Thymus (tissue), 11 donors: Measurements from ENCODE around the gene CEACAM16. TPM values are rescaled to one million over a fixed set of nuclear protein-coding genes. Genes with fewer than 3 reads are reported as not detected.
A peak's percentile ranks its signal among the peaks of the same experiment; 100 is the strongest.

Experiments used
- DNase-seq, 9 donors: peaks; one replicate each; pipeline ENCODE4 v3.0.0-alpha.2; 2013; ENCODE audit warnings: low spot score in 9 of 9, low read depth in 6 of 9, missing footprints in 1 of 9
- H3K27ac ChIP-seq, 2 donors: one replicate each; pipeline ENCODE4 v1.5.1; 2013; ENCODE audit warnings: control low read depth in 1 of 2, low read depth in 1 of 2, low read length in 1 of 2, mild to moderate bottlenecking in 1 of 2, moderate library complexity in 1 of 2
- H3K27me3 ChIP-seq, 2 donors: one replicate each; pipeline ENCODE4 v1.5.1; 2013; ENCODE audit warnings: low read length in 1 of 2; ENCODE audit not compliant: control insufficient read depth in 2 of 2, insufficient read depth in 1 of 2
- H3K36me3 ChIP-seq, 2 donors: one replicate each; pipeline ENCODE4 v1.5.1; 2013; ENCODE audit warnings: low read length in 1 of 2, mild to moderate bottlenecking in 1 of 2, moderate library complexity in 1 of 2; ENCODE audit not compliant: control insufficient read depth in 2 of 2, insufficient read depth in 2 of 2
- H3K4me1 ChIP-seq, 2 donors: one replicate each; pipeline ENCODE4 v1.5.1; 2013; ENCODE audit warnings: low read length in 2 of 2; ENCODE audit not compliant: control insufficient read depth in 2 of 2, insufficient read depth in 2 of 2
- H3K4me3 ChIP-seq, 2 donors: one replicate each; pipeline ENCODE4 v1.5.1; 2013; ENCODE audit warnings: low read length in 2 of 2, control low read depth in 1 of 2, mild to moderate bottlenecking in 1 of 2
- H3K9me3 ChIP-seq, 2 donors: one replicate each; pipeline ENCODE4 v1.5.1; 2013; ENCODE audit warnings: low read length in 1 of 2, mild to moderate bottlenecking in 1 of 2; ENCODE audit not compliant: control insufficient read depth in 2 of 2, insufficient read depth in 1 of 2
- WGBS: extraction: QIAGEN DNeasy Blood & Tissue Kit; methylation state at CpG from one replicate; pipeline ENCODE4 v1.1.7; 2013; 5-methylcytosine and 5-hydroxymethylcytosine counted together
- polyA plus RNA-seq: library from polyadenylated mRNA; stranded (reverse); fragments of 200-250 nt; gene quantifications from one replicate; pipeline ENCODE4 v1.2.3, GENCODE V29; 2013
- total RNA-seq: library from RNA; stranded (reverse); fragments of 120-200 nt; gene quantifications from one replicate; pipeline ENCODE4 v1.2.4, GENCODE V29; 2013
- donor health status: healthy.

The CEACAM16 gene
- total and polyA plus RNA-seq, 2 donors = 0.09 to 0.24 TPM

GRCh38 chr19:44757057-44757734, 58.2 kb downstream of the CEACAM16 start:
- peaks cover 21 to 43% of the 10 kb centered on the region in 2 donors for H3K4me1 ChIP-seq
- peaks cover 0 to 9% of the 10 kb centered on the region in 2 donors for H3K27me3 ChIP-seq
- H3K27ac ChIP-seq = peak overlapping the region in 1 of 2 donors; percentile 25
- no peak overlapping the region for H3K4me3 ChIP-seq
- H3K36me3 ChIP-seq = peaks cover 3 to 7% of the 10 kb centered on the region in 2 donors
- H3K9me3 ChIP-seq = no peaks in the 10 kb centered on the region
- no peak for DNase-seq
- WGBS = 93% methylated on average over 53 of the region's 53 CpGs

- Histone ChIP-seq H3K9me3 (no peaks in the 10 kb centered on the region), H3K36me3 (peaks cover 3 to 7% of the 10 kb centered on the region in 2 donors), H3K4me3 (no peak overlapping the region), H3K4me1 (peaks cover 14 to 36% of the 10 kb centered on the region in 2 donors), H3K27ac (peak overlapping the region in 1 of 2 donors; percentile 25), H3K27me3 (peaks cover 0 to 9% of the 10 kb centered on the region in 2 donors)
- DNase-seq = no peak
- 96% methylated on average over 68 of the region's 68 CpGs for WGBS
Observed at GRCh38 chr19:44757735-44758505, 59.0 kb downstream of the CEACAM16 start.

GRCh38 chr19:44758596-44758995, 59.6 kb downstream of the CEACAM16 start:
- H3K36me3 ChIP-seq = peaks cover 3 to 7% of the 10 kb centered on the region in 2 donors
- H3K4me3 ChIP-seq = no peak overlapping the region
- H3K27ac ChIP-seq = peak overlapping the region in 1 of 2 donors; percentile 20
- H3K4me1 ChIP-seq = peaks cover 11 to 30% of the 10 kb centered on the region in 2 donors
- WGBS = 97% methylated on average over 9 of the region's 9 CpGs
- H3K9me3 ChIP-seq = no peaks in the 10 kb centered on the region
- H3K27me3 ChIP-seq = peaks cover 0 to 9% of the 10 kb centered on the region in 2 donors
- no peak for DNase-seq

GRCh38 chr19:44759083-44759804, 60.3 kb downstream of the CEACAM16 start:
- Histone ChIP-seq H3K27me3 (peaks cover 0 to 9% of the 10 kb centered on the region in 2 donors), H3K9me3 (no peaks in the 10 kb centered on the region), H3K27ac (no peak overlapping the region), H3K36me3 (peaks cover 3 to 7% of the 10 kb centered on the region in 2 donors), H3K4me1 (peaks cover 6 to 24% of the 10 kb centered on the region in 2 donors), H3K4me3 (no peak overlapping the region)
- DNase-seq = no peak
- WGBS = 95% methylated on average over 10 of the region's 10 CpGs

Other genes starting within 250 kb of the CEACAM16 start
- gene ZNF180, start 198.6 kb upstream of the CEACAM16 start, total RNA-seq = 11.6 TPM
- gene ZNF180, start 198.6 kb upstream of the CEACAM16 start, polyA plus RNA-seq = 8.3 TPM
- 0.05 TPM for gene CEACAM20, start 169.5 kb upstream of the CEACAM16 start, total RNA-seq
- 0.05 TPM for gene CEACAM20, start 169.5 kb upstream of the CEACAM16 start, polyA plus RNA-seq
- 0.05 TPM for gene IGSF23, start 85.6 kb upstream of the CEACAM16 start, total RNA-seq
- gene IGSF23, start 85.6 kb upstream of the CEACAM16 start, polyA plus RNA-seq = 0.14 TPM
- 5.6 TPM for gene PVR, start 55.2 kb upstream of the CEACAM16 start, total RNA-seq
- 7.8 TPM for gene PVR, start 55.2 kb upstream of the CEACAM16 start, polyA plus RNA-seq
- 0.28 TPM for gene CEACAM19, start 27.7 kb upstream of the CEACAM16 start, total RNA-seq
- gene CEACAM19, start 27.7 kb upstream of the CEACAM16 start, polyA plus RNA-seq = 3.5 TPM
- 2.9 TPM for gene BCL3, start 49.6 kb downstream of the CEACAM16 start, total RNA-seq
- gene BCL3, start 49.6 kb downstream of the CEACAM16 start, polyA plus RNA-seq = 62.9 TPM
- gene CBLC, start 78.7 kb downstream of the CEACAM16 start, total RNA-seq = 0.42 TPM
- gene CBLC, start 78.7 kb downstream of the CEACAM16 start, polyA plus RNA-seq = 2.0 TPM
- 11.2 TPM for gene BCAM, start 110.0 kb downstream of the CEACAM16 start, total RNA-seq
- gene BCAM, start 110.0 kb downstream of the CEACAM16 start, polyA plus RNA-seq = 48.7 TPM
- 11.2 TPM for gene NECTIN2, start 147.1 kb downstream of the CEACAM16 start, total RNA-seq
- 19.5 TPM for gene NECTIN2, start 147.1 kb downstream of the CEACAM16 start, polyA plus RNA-seq
- gene TOMM40, start 192.1 kb downstream of the CEACAM16 start, total RNA-seq = 36.7 TPM
- gene TOMM40, start 192.1 kb downstream of the CEACAM16 start, polyA plus RNA-seq = 25.6 TPM
- 130 TPM for gene APOE, start 206.6 kb downstream of the CEACAM16 start, total RNA-seq
- 334 TPM for gene APOE, start 206.6 kb downstream of the CEACAM16 start, polyA plus RNA-seq
- gene APOC1, start 215.5 kb downstream of the CEACAM16 start, total RNA-seq = 85.6 TPM
- gene APOC1, start 215.5 kb downstream of the CEACAM16 start, polyA plus RNA-seq = 249 TPM
- not detected for gene APOC4, start 243.1 kb downstream of the CEACAM16 start, total RNA-seq
- 0.32 TPM for gene APOC4, start 243.1 kb downstream of the CEACAM16 start, polyA plus RNA-seq
- gene APOC2, start 246.9 kb downstream of the CEACAM16 start, total RNA-seq = 8.1 TPM
- 12.6 TPM for gene APOC2, start 246.9 kb downstream of the CEACAM16 start, polyA plus RNA-seq